Fibroblast of upper back skin (primary cell): Measurements from ENCODE around the gene PRR29.
"Not testable (repeated sequence)": the region's sequence is repeated elsewhere in the genome, so short reads cannot be mapped to it uniquely, and the experiment has no call there.

Experiments
- DNase-seq: peaks from one replicate; pipeline ENCODE4 v3.0.0-alpha.2; 2013

PRR29 gene

GRCh38 chr17:63998721-63999679, 849 bp downstream of the PRR29 start:
- no peak for DNase-seq

- no peak for DNase-seq
Observed at GRCh38 chr17:63999680-64000531, 1.8 kb downstream of the PRR29 start.

GRCh38 chr17:64001091-64001579, 3.0 kb downstream of the PRR29 start:
- no peak for DNase-seq

- no peak for DNase-seq
Observed at GRCh38 chr17:64001763-64002529, 3.8 kb downstream of the PRR29 start.

GRCh38 chr17:64002658-64003525, 4.7 kb downstream of the PRR29 start:
- no peak for DNase-seq

- no peak for DNase-seq
Observed at GRCh38 chr17:64003526-64004121, 5.5 kb downstream of the PRR29 start.

GRCh38 chr17:64004218-64004770, 6.1 kb downstream of the PRR29 start:
- DNase-seq: no peak

GRCh38 chr17:64004903-64005733, 7.0 kb downstream of the PRR29 start:
- DNase-seq: no peak

GRCh38 chr17:64005734-64006167, 7.6 kb downstream of the PRR29 start:
- no peak for DNase-seq

- DNase-seq: no peak
Observed at GRCh38 chr17:64006361-64007088, 8.4 kb downstream of the PRR29 start.

- DNase-seq: not testable (repeated sequence)
Observed at GRCh38 chr17:64007089-64007837, 9.1 kb downstream of the PRR29 start.

- DNase-seq: no peak
Observed at GRCh38 chr17:64007838-64008282, 9.7 kb downstream of the PRR29 start.

GRCh38 chr17:64008346-64008745, 10.2 kb downstream of the PRR29 start:
- DNase-seq: no peak

- DNase-seq: no peak
Observed at GRCh38 chr17:64008830-64009229, 10.7 kb downstream of the PRR29 start.

GRCh38 chr17:64009571-64010402, 11.6 kb downstream of the PRR29 start:
- no peak for DNase-seq

- no peak for DNase-seq
Observed at GRCh38 chr17:64015447-64015846, 17.3 kb downstream of the PRR29 start.

- no peak for DNase-seq
Observed at GRCh38 chr17:64016231-64016784, 18.2 kb downstream of the PRR29 start.
